B cell (primary cell): ENCODE data around the gene ZNF311.
"Not testable (repeated sequence)": the region's sequence is repeated elsewhere in the genome, so short reads cannot be mapped to it uniquely, and the experiment has no call there.

Experiments
- CTCF ChIP-seq: fragments of 200-600 bp; IDR thresholded peaks from one replicate; pipeline ENCODE4 v1.8.0; 2022; ENCODE audit warnings: antibody characterized with exemption, mild to moderate bottlenecking
- EZH2 ChIP-seq: IDR thresholded peaks from 2 replicates; pipeline ENCODE4 v1.6.1; 2012; ENCODE audit warnings: borderline replicate concordance, low read depth, mild to moderate bottlenecking, moderate library complexity, low read length; ENCODE audit not compliant: insufficient read depth, poor library complexity, severe bottlenecking

DNA sequence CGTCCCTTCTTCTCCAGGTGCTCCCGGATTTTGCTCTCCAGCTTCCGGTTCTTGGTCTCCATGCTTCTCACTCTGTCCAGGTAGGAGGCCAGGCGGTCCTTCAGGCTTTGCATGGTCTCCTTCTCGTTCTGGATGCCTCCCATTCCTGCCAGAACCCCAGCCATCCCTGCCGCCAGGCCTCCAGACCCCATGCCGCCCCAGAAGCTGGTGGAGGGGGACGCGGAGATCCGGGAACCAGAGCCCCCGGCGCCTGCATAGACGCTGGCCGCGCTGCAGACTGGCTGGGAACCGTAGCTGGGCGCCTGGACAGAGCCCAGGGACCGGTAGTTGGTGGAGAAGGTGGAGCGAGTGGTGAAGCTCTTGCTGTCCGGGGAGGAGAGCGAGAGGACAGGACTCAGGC, 35.1 kb downstream of the ZNF311 start:
- TF ChIP-seq EZH2, CTCF: not testable (repeated sequence)
